Measurements from ENCODE around the gene STOX2. TPM values are rescaled to one million over a fixed set of nuclear protein-coding genes. Genes with fewer than 3 reads are reported as not detected.

Gene STOX2
- total RNA-seq, 1 donor from 2014 or later = 11.6 TPM

DNA sequence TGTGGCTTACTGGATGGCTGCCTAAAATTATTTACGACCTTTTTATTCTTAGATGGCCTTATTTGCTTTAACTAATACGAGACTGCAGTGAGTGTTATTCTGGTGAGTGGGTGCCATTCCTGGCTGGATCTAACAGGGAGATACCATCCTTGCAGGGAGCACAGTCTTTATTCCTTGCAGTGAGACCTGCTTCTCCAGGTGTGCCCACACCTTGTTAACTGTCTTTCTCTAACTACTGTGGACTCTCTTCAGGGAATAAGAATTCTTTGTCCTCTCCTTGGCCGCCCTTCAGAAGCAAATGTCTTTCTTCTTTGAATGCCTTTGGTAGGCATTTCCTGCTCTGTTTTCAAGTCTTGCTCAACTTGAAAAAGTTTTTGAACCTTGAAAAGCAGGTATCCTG, 34.1 kb upstream of the STOX2 start:
- Mint-ChIP-seq H3K27ac (no peak overlapping the region), H3K4me1 (peaks cover 10% of the 10 kb centered on the region)
- H4K20me1 ChIP-seq (ENCODE audit: low read depth) = no peaks in the 10 kb centered on the region

DNA sequence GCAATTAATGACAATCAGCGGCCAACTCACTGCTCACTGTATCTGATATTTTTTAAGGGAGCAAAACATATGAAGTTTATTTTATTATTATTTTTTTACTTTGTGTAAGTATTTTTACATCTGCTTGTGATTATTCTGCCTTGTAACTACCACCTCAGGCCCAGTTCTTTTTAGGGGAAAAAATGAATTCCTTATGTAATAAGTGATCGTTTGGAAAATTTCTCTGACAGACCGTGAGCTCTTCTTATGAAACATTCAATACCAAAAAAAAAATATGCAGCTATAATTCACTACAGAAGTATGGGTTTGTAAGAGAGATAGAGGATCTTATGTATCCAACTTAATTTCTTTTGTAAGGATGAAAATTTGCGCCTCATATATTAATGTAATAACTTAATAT, 33.5 kb upstream of the STOX2 start:
- Mint-ChIP-seq H3K27ac (no peak overlapping the region), H3K4me1 (peaks cover 12% of the 10 kb centered on the region), H3K9me3 (no peaks in the 10 kb centered on the region), H3K27me3 (ENCODE audit: insufficient read depth, low read depth) (no peaks in the 10 kb centered on the region), H3K4me3 (no peak overlapping the region), H3K36me3 (no peaks in the 10 kb centered on the region)
- H3K36me3 ChIP-seq = no peaks in the 10 kb centered on the region
- H3K79me2 ChIP-seq (ENCODE audit: low read depth) = no peaks in the 10 kb centered on the region
- no peak overlapping the region for H2AFZ ChIP-seq (replicated peaks)
- no peak overlapping the region for H3K27ac ChIP-seq
- no peaks in the 10 kb centered on the region for H3F3A ChIP-seq (ENCODE audit: low read depth)
- H3K4me2 ChIP-seq = no peak overlapping the region
- no peak for DNase-seq (ENCODE audit: low spot score)
- TF ChIP-seq, protein P1, sequence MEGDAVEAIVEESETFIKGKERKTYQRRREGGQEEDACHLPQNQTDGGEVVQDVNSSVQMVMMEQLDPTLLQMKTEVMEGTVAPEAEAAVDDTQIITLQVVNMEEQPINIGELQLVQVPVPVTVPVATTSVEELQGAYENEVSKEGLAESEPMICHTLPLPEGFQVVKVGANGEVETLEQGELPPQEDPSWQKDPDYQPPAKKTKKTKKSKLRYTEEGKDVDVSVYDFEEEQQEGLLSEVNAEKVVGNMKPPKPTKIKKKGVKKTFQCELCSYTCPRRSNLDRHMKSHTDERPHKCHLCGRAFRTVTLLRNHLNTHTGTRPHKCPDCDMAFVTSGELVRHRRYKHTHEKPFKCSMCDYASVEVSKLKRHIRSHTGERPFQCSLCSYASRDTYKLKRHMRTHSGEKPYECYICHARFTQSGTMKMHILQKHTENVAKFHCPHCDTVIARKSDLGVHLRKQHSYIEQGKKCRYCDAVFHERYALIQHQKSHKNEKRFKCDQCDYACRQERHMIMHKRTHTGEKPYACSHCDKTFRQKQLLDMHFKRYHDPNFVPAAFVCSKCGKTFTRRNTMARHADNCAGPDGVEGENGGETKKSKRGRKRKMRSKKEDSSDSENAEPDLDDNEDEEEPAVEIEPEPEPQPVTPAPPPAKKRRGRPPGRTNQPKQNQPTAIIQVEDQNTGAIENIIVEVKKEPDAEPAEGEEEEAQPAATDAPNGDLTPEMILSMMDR (IDR thresholded peaks at IDR 0.05) = no peak
- no peak for TF ChIP-seq EZH2 (IDR thresholded peaks at IDR 0.05)
- no peak for TF ChIP-seq EZH2phosphoT487 (IDR thresholded peaks at IDR 0.05)
- no peaks in the 10 kb centered on the region for H3K27me3 ChIP-seq
- H4K20me1 ChIP-seq (ENCODE audit: low read depth) = no peaks in the 10 kb centered on the region
- no peak overlapping the region for H3K9ac ChIP-seq
- no peaks in the 10 kb centered on the region for H3K9me3 ChIP-seq (ENCODE audit: low read depth)
- peaks cover 8% of the 10 kb centered on the region for H3K4me1 ChIP-seq
- no peak overlapping the region for H3K4me3 ChIP-seq

More for the DNA sequence above, 34.1 kb upstream of the STOX2 start:
- H3K36me3 ChIP-seq = no peaks in the 10 kb centered on the region
- H3K4me3 ChIP-seq = no peak overlapping the region
- TF ChIP-seq EZH2 (IDR thresholded peaks at IDR 0.05) (no peak), EZH2phosphoT487 (IDR thresholded peaks at IDR 0.05) (no peak)
- TF ChIP-seq, protein P1 (IDR thresholded peaks at IDR 0.05) = no peak
- H3K79me2 ChIP-seq (ENCODE audit: low read depth) = no peaks in the 10 kb centered on the region
- no peak for DNase-seq (ENCODE audit: low spot score)
- no peak overlapping the region for H3K27ac ChIP-seq
- no peaks in the 10 kb centered on the region for H3K9me3 ChIP-seq (ENCODE audit: low read depth)
- no peaks in the 10 kb centered on the region for H3F3A ChIP-seq (ENCODE audit: low read depth)
- peaks cover 4% of the 10 kb centered on the region for H3K4me1 ChIP-seq
- H3K4me2 ChIP-seq = no peak overlapping the region
- no peaks in the 10 kb centered on the region for H3K36me3 Mint-ChIP-seq
- no peak overlapping the region for H3K4me3 Mint-ChIP-seq
- H3K27me3 Mint-ChIP-seq (ENCODE audit: insufficient read depth, low read depth) = no peaks in the 10 kb centered on the region
- H3K9ac ChIP-seq = no peak overlapping the region
- no peaks in the 10 kb centered on the region for H3K27me3 ChIP-seq
- H3K9me3 Mint-ChIP-seq = no peaks in the 10 kb centered on the region
- no peak overlapping the region for H2AFZ ChIP-seq (replicated peaks)

DNA sequence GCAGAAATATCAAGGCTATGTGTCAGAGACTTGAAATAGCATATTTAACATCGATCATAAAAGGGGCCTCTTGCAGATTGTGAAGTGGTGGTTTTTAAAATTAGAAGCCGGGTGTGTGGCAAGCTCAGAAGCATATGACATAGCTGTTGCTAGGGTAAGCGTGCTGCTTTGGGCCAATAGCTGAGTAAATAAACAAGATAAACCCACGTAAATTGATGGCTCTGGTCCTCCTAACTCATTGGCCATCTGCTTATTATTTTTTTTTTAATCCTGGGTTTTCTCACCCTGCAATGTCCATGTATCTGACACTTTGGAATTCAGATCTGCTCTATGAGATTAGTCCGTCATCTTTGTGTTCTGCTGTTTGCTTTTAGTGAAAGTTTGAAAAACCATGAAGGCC, 32.6 kb upstream of the STOX2 start:
- no peak overlapping the region for H3K27ac Mint-ChIP-seq
- H3K36me3 Mint-ChIP-seq = no peaks in the 10 kb centered on the region
- no peak for TF ChIP-seq EZH2 (IDR thresholded peaks at IDR 0.05)
- TF ChIP-seq, protein P1 (IDR thresholded peaks at IDR 0.05) = no peak

More for the DNA sequence above, 32.6 kb upstream of the STOX2 start:
- Histone ChIP-seq H4K20me1 (ENCODE audit: low read depth) (no peaks in the 10 kb centered on the region), H3K4me2 (no peak overlapping the region), H3K36me3 (no peaks in the 10 kb centered on the region), H2AFZ (replicated peaks) (no peak overlapping the region), H3K4me1 (peaks cover 11% of the 10 kb centered on the region), H3K79me2 (ENCODE audit: low read depth) (no peaks in the 10 kb centered on the region), H3K9ac (no peak overlapping the region), H3K27ac (no peak overlapping the region), H3K4me3 (no peak overlapping the region), H3K27me3 (no peaks in the 10 kb centered on the region), H3F3A (ENCODE audit: low read depth) (peaks cover 8% of the 10 kb centered on the region), H3K9me3 (ENCODE audit: low read depth) (no peaks in the 10 kb centered on the region)
- Mint-ChIP-seq H3K27me3 (ENCODE audit: insufficient read depth, low read depth) (no peaks in the 10 kb centered on the region), H3K9me3 (no peaks in the 10 kb centered on the region), H3K4me3 (no peak overlapping the region), H3K4me1 (peaks cover 17% of the 10 kb centered on the region)
- DNase-seq (ENCODE audit: low spot score) = no peak

All from neural progenitor cell (in vitro differentiated cells).